Tibial nerve (tissue), 4 donors: Measurements from ENCODE around the gene CCDC184.

Experiments used
- CTCF ChIP-seq, 5 experiments: fragments of 200-600 bp in 3 of 5; fragments of 450-650 bp in 2 of 5; sonication (generic) in 3 of 5; IDR thresholded peaks; one replicate each; pipeline ENCODE4 v1.5.1; 2016 to 2019; ENCODE audit warnings: antibody characterized with exemption in 5 of 5, mild to moderate bottlenecking in 3 of 5, moderate library complexity in 2 of 5
- EP300 ChIP-seq, 2 donors: sonication (generic); formaldehyde crosslinking; IDR thresholded peaks; one replicate each; pipeline ENCODE4 v1.6.1; 2017; ENCODE audit warnings: antibody characterized with exemption in 2 of 2, mild to moderate bottlenecking in 1 of 2
- POLR2A ChIP-seq, 2 donors: fragments of 450-650 bp; IDR thresholded peaks; one replicate each; pipeline ENCODE4 v1.6.1; 2017; ENCODE audit warnings: antibody characterized with exemption in 2 of 2, mild to moderate bottlenecking in 2 of 2, moderate library complexity in 2 of 2

DNA sequence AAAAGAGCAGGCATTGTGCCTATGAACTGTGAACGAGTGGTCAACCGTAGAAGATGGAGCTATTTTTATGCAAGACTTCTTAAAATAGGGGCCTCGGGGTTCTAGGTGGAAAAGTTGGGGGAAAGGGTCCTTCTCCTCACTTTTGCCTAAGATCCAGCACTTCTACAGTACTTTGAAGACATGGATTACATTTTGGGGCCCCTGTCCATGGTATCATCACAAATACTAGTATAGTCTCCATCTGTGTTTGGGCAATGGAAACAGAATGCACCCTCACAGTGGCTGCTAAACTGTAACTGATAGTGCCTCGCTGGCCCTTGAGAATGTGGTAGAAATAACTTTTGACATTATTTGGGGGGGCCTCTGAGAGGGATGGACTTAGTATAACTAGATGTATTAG, 5.5 kb upstream of the CCDC184 start:
- no peak for TF ChIP-seq CTCF (IDR thresholded peaks at IDR 0.05)
- TF ChIP-seq POLR2A (IDR thresholded peaks at IDR 0.05): no peak
- TF ChIP-seq EP300 (IDR thresholded peaks at IDR 0.05): no peak
